IMR-90 (cell line): ENCODE data around the gene UFC1. TPM values are rescaled to one million over a fixed set of nuclear protein-coding genes. Genes with fewer than 3 reads are reported as not detected.

Source experiments
- ATAC-seq: fragments of 200-7000 bp; cut with Tn5 transposase; 2 replicates; pipeline ENCODE4 v1.9.1; 2020; ENCODE audit warnings: low read depth, mild to moderate bottlenecking, moderate library complexity
- BruUV-seq: library from RNA; stranded (reverse); fragments of 400-500 nt; replicated peaks from 2 replicates; lab custom pipeline; 2021; lab: Mats Ljungman, UMichigan
- CTCF ChIA-PET: fragments of 300-600 bp; formaldehyde crosslinking; extraction: SDS; loops from one replicate; lab custom pipeline; 2021; ENCODE audit warnings: antibody characterized with exemption; lab: Yijun Ruan, JAX
- POLR2A ChIA-PET: fragments of 300-600 bp; sonication (Branson Sonifier 250); formaldehyde crosslinking; loops from one replicate; lab custom pipeline; 2022; ENCODE audit warnings: antibody characterized with exemption; ENCODE audit not compliant: unreplicated experiment; lab: Charles Lee
- DNase-seq: peaks from one replicate; pipeline ENCODE4 v3.0.0; 2013
- H2AFZ ChIP-seq: replicated peaks from 2 replicates; pipeline ENCODE3; 2013; ENCODE audit warnings: low read length, mild to moderate bottlenecking; ENCODE audit not compliant: poor library complexity
- H2AK5ac ChIP-seq: 2 replicates; pipeline ENCODE4 v1.6.1; 2013; ENCODE audit warnings: low read depth, low read length, inconsistent platforms
- H2AK9ac ChIP-seq: replicated peaks from 2 replicates; pipeline ENCODE3; 2013; ENCODE audit warnings: mild to moderate bottlenecking, low read depth, low read length, moderate library complexity; ENCODE audit not compliant: poor library complexity
- H2BK120ac ChIP-seq: 2 replicates; pipeline ENCODE4 v1.6.1; 2013; ENCODE audit warnings: low read depth, low read length, inconsistent platforms
- H2BK15ac ChIP-seq: 3 replicates; pipeline ENCODE4 v1.6.1; 2013; ENCODE audit warnings: low read depth, low read length, inconsistent platforms
- H2BK20ac ChIP-seq: 2 replicates; pipeline ENCODE4 v1.6.1; 2013; ENCODE audit warnings: low read depth, mild to moderate bottlenecking, inconsistent platforms, low read length, moderate library complexity
- H2BK5ac ChIP-seq: 2 replicates; pipeline ENCODE4 v1.6.1; 2013; ENCODE audit warnings: mild to moderate bottlenecking, low read depth, low read length, inconsistent platforms; ENCODE audit not compliant: poor library complexity, severe bottlenecking
- H3K14ac ChIP-seq: replicated peaks from 2 replicates; pipeline ENCODE4 v1.6.1; 2013; ENCODE audit warnings: low read depth, low read length, inconsistent platforms
- H3K18ac ChIP-seq: 2 replicates; pipeline ENCODE4 v1.6.1; 2013; ENCODE audit warnings: low read depth, low read length, control low read depth
- H3K23ac ChIP-seq: 2 replicates; pipeline ENCODE4 v1.6.1; 2013; ENCODE audit warnings: low read depth, low read length, inconsistent platforms
- H3K27ac ChIP-seq: 2 replicates; pipeline ENCODE4 v1.5.1; 2013; ENCODE audit warnings: mild to moderate bottlenecking, control low read depth, low read length; ENCODE audit not compliant: insufficient read depth
- H3K27me3 ChIP-seq: 2 replicates; pipeline ENCODE4 v1.6.1; 2013; ENCODE audit warnings: low read length; ENCODE audit not compliant: control insufficient read depth, insufficient read depth
- H3K36me3 ChIP-seq: 2 replicates; pipeline ENCODE4 v1.6.1; 2013; ENCODE audit warnings: low read length, mixed read lengths; ENCODE audit not compliant: control insufficient read depth, insufficient read depth
- H3K4ac ChIP-seq: 2 replicates; pipeline ENCODE4 v1.6.1; 2013; ENCODE audit warnings: low read depth, low read length, inconsistent platforms
- H3K4me1 ChIP-seq: 2 replicates; pipeline ENCODE4 v1.6.1; 2013; ENCODE audit warnings: low read length, mixed read lengths; ENCODE audit not compliant: control insufficient read depth, insufficient read depth
- H3K4me2 ChIP-seq: 2 replicates; pipeline ENCODE4 v1.6.1; 2013; ENCODE audit warnings: low read depth, mild to moderate bottlenecking, control low read depth, low read length, moderate library complexity
- H3K4me3 ChIP-seq: 2 replicates; pipeline ENCODE4 v1.5.1; 2013; ENCODE audit warnings: low read depth, mild to moderate bottlenecking, control low read depth, low read length, moderate library complexity; ENCODE audit not compliant: insufficient read depth
- H3K56ac ChIP-seq: 2 replicates; pipeline ENCODE4 v1.6.1; 2013; ENCODE audit warnings: low read length, inconsistent platforms; ENCODE audit not compliant: insufficient read depth; ENCODE audit errors: extremely low read depth
- H3K79me1 ChIP-seq, 2 experiments: 2 replicates each; pipeline ENCODE4 v1.6.1; 2013; ENCODE audit warnings: low read length in 2 of 2, inconsistent platforms in 1 of 2, low read depth in 1 of 2
- H3K9ac ChIP-seq: 2 replicates; pipeline ENCODE4 v1.6.1; 2013; ENCODE audit warnings: low read depth, low read length, control low read depth
- H3K9me1 ChIP-seq: 2 replicates; pipeline ENCODE4 v1.6.1; 2013; ENCODE audit warnings: low read length, inconsistent platforms; ENCODE audit not compliant: insufficient read depth
- H3K9me3 ChIP-seq: 2 replicates; pipeline ENCODE4 v1.6.1; 2013; ENCODE audit warnings: low read length; ENCODE audit not compliant: control insufficient read depth, insufficient read depth
- H4K20me1 ChIP-seq: 2 replicates; pipeline ENCODE4 v1.6.1; 2013; ENCODE audit warnings: low read length, inconsistent platforms; ENCODE audit not compliant: insufficient read depth
- H4K5ac ChIP-seq: 2 replicates; pipeline ENCODE4 v1.6.1; 2013; ENCODE audit warnings: mild to moderate bottlenecking, low read depth, low read length, control low read depth
- H4K8ac ChIP-seq, 2 experiments: 2 replicates each; pipeline ENCODE4 v1.6.1; 2013; ENCODE audit warnings: low read depth in 2 of 2, low read length in 2 of 2, control low read depth in 1 of 2, inconsistent platforms in 1 of 2
- H4K91ac ChIP-seq: 2 replicates; pipeline ENCODE4 v1.6.1; 2013; ENCODE audit warnings: low read depth, low read length, inconsistent platforms; ENCODE audit not compliant: insufficient read depth
- BHLHE40 ChIP-seq: fragments of 150-350 bp; IDR thresholded peaks from 2 replicates; pipeline ENCODE4 v1.6.1; 2016; ENCODE audit warnings: mild to moderate bottlenecking, low read depth, low read length
- CHD1 ChIP-seq: IDR thresholded peaks from 2 replicates; pipeline ENCODE4 v1.6.1; 2012; ENCODE audit warnings: low read depth, low read length, improper control_type of control experiment
- CTCF ChIP-seq: conservative IDR thresholded peaks from 2 replicates; pipeline ENCODE4 v1.5.1; 2012; ENCODE audit warnings: mild to moderate bottlenecking, low read depth, low read length, improper control_type of control experiment
- ELK1 ChIP-seq: fragments of 150-350 bp; IDR thresholded peaks from 2 replicates; pipeline ENCODE4 v1.6.1; 2016; ENCODE audit warnings: low read depth, mild to moderate bottlenecking, low read length, moderate library complexity, borderline replicate concordance
- FOS ChIP-seq: fragments of 150-350 bp; IDR thresholded peaks from 2 replicates; pipeline ENCODE4 v1.6.1; 2016; ENCODE audit warnings: low read depth, low read length
- MAFK ChIP-seq: IDR thresholded peaks from 2 replicates; pipeline ENCODE4 v1.6.1; 2012; ENCODE audit warnings: low read depth, low read length, improper control_type of control experiment
- MAZ ChIP-seq: IDR thresholded peaks from 2 replicates; pipeline ENCODE4 v1.6.1; 2012; ENCODE audit warnings: low read depth, mild to moderate bottlenecking, low read length, improper control_type of control experiment, moderate library complexity, borderline replicate concordance
- MXI1 ChIP-seq: IDR thresholded peaks from 2 replicates; pipeline ENCODE4 v1.6.1; 2012; ENCODE audit warnings: low read depth, mild to moderate bottlenecking, low read length, moderate library complexity, borderline replicate concordance
- NFE2L2 ChIP-seq: fragments of 150-350 bp; IDR thresholded peaks from 2 replicates; pipeline ENCODE4 v1.6.1; 2016; ENCODE audit warnings: low read depth, mild to moderate bottlenecking, low read length
- POLR2A ChIP-seq: IDR thresholded peaks from 2 replicates; pipeline ENCODE4 v1.6.1; 2012; ENCODE audit warnings: mild to moderate bottlenecking, low read depth, low read length
- RAD21 ChIP-seq: IDR thresholded peaks from 2 replicates; pipeline ENCODE4 v1.6.1; 2012; ENCODE audit warnings: low read length, improper control_type of control experiment
- RCOR1 ChIP-seq: IDR thresholded peaks from 2 replicates; pipeline ENCODE4 v1.6.1; 2012; ENCODE audit warnings: mild to moderate bottlenecking, low read length, improper control_type of control experiment; ENCODE audit not compliant: insufficient replicate concordance
- SMC3 ChIP-seq: fragments of 150-350 bp; IDR thresholded peaks from 2 replicates; pipeline ENCODE4 v1.6.1; 2016; ENCODE audit warnings: low read depth, mild to moderate bottlenecking, antibody characterized with exemption, low read length, moderate library complexity
- USF2 ChIP-seq: fragments of 150-350 bp; IDR thresholded peaks from 2 replicates; pipeline ENCODE4 v1.6.1; 2017; ENCODE audit warnings: mild to moderate bottlenecking, antibody characterized with exemption, low read length, low read depth
- WGBS, 2 experiments: methylation state at CpG; one replicate each; pipeline versions ENCODE4 v1.1.5 to v1.1.7; 2013; ENCODE audit warnings: missing lambda C conversion rate in 2 of 2; ENCODE audit not compliant: insufficient read length in 1 of 2; ENCODE audit errors: extremely low coverage in 2 of 2; 5-methylcytosine and 5-hydroxymethylcytosine counted together
- dilution Hi-C: fragments of 300-500 bp; cut with HindIII; formaldehyde crosslinking; loops from one replicate; pipeline ENCODE4 v1.14.3; 2018; ENCODE audit warnings: low sequenced_read_pairs; ENCODE audit not compliant: unreplicated experiment
- in situ Hi-C: fragments of 300-500 bp; cut with MboI; formaldehyde crosslinking; loops from 3 replicates; pipeline ENCODE4 v1.14.3; 2019; ENCODE audit warnings: low sequenced_read_pairs, inconsistent platforms, mixed read lengths
- intact Hi-C: fragments of 100-400 bp; cut with micrococcal nuclease; formaldehyde crosslinking; loops from 2 replicates; pipeline ENCODE4 v1.10.0; 2022
- polyA plus RNA-seq, 3 experiments: library from polyadenylated mRNA; depleted of rRNA; stranded (reverse); fragments of >200 nt; gene quantifications; 2 replicates each; pipeline ENCODE4 v1.2.3, GENCODE V29; 2012; ENCODE audit warnings: low replicate concordance in 1 of 3
- total RNA-seq: library from RNA; depleted of rRNA; stranded (reverse); fragments of >200 nt; gene quantifications from 2 replicates; pipeline ENCODE4 v1.2.3, GENCODE V29; 2012

UFC1 gene
- total and polyA plus RNA-seq, 2 of the 4 experiments (the other 2 are of a cell fraction) = 134 to 140 TPM

- Histone ChIP-seq H3K9ac (peak overlapping the region; percentile 99; the same call in 1 of the 2 replicates), H2BK120ac (no peak overlapping the region), H3K9me1 (peaks cover 9% of the 10 kb centered on the region), H2BK15ac (no peak overlapping the region), H3K56ac (0 out of 2 replicates have a peak overlapping the region, but pooled peaks have one; percentile 24), H2AK5ac (peak overlapping the region; percentile 43; the same call in 1 of the 2 replicates), H3K27ac (no peak overlapping the region), H3K4ac (peak overlapping the region; percentile 67), H2AFZ (no peak overlapping the region), H3K18ac (no peak overlapping the region), H2AK9ac (no peak overlapping the region), H4K5ac (peak overlapping the region; percentile 26), H2BK20ac (no peak overlapping the region), H3K23ac (0 out of 2 replicates have a peak overlapping the region, but pooled peaks have one; percentile 52), H4K91ac (peak overlapping the region; percentile 33; the same call in 1 of the 2 replicates), H2BK5ac (peak overlapping the region; percentile 97), H4K8ac (peak overlapping the region; percentile 63 to 100), H3K9me3 (no peaks in the 10 kb centered on the region), H3K4me3 (peak overlapping the region; percentile 76), H3K4me2 (peak overlapping the region; percentile 90; the same call in 1 of the 2 replicates), H3K27me3 (no peaks in the 10 kb centered on the region), H3K14ac (peak overlapping the region; percentile 100; the same call in 1 of the 2 replicates), H4K20me1 (no peaks in the 10 kb centered on the region), H3K79me1 (peaks cover 10 to 21% of the 10 kb centered on the region in 2 experiments; a peak in 3 of 4 replicates), H3K4me1 (no peaks in the 10 kb centered on the region), H3K36me3 (peaks cover 8% of the 10 kb centered on the region)
- DNase-seq = no peak
- no peak for TF ChIP-seq BHLHE40
- TF ChIP-seq CTCF = no peak
- no peak for TF ChIP-seq FOS
- no peak for TF ChIP-seq SMC3
- TF ChIP-seq MAFK = no peak
- TF ChIP-seq RCOR1 = no peak
- TF ChIP-seq RAD21 = no peak
- TF ChIP-seq MAZ = no peak
- TF ChIP-seq MXI1 = no peak
- TF ChIP-seq ELK1 = no peak
- TF ChIP-seq POLR2A = no peak
- TF ChIP-seq NFE2L2 = no peak
- TF ChIP-seq CHD1 = no peak
- no peak for TF ChIP-seq USF2
- peak; percentile 30; the same call in 1 of the 2 replicates for ATAC-seq
- intact Hi-C loops (no loop called here), in situ Hi-C loops (no loop called here), dilution Hi-C loops (no loop called here)
- WGBS, 2 experiments = no CpG with 5 or more reads among the region's 9 CpGs
- ChIA-PET POLR2A (interaction anchor here (0.6 to 1.3 kb wide), 2 partner anchors 12 to 73 kb away, joined by 3 to 5 read pairs; partner anchors contain the start of gene TOMM40L), CTCF (interaction anchor here (0.7 kb wide), 1 partner anchor 1858 kb away, joined by 3 read pairs; no protein-coding TSS in a partner anchor)
- BruUV-seq = no TSS peak
Observed at GRCh38 chr1:161153176-161153575, 602 bp upstream of the UFC1 start.
